GM12878 (cell line): ENCODE data around the gene KLF3. TPM values are rescaled to one million over a fixed set of nuclear protein-coding genes. Genes with fewer than 3 reads are reported as not detected.

ENCODE experiments used
- ATF3 ChIP-seq: IDR thresholded peaks from 2 replicates; pipeline ENCODE4 v1.6.1; 2011; ENCODE audit warnings: low read depth, mild to moderate bottlenecking, low read length, moderate library complexity, borderline replicate concordance; ENCODE audit errors: extremely low read depth
- ATF7 ChIP-seq: fragments of 450-650 bp; IDR thresholded peaks from 2 replicates; pipeline ENCODE4 v1.6.1; 2016; ENCODE audit warnings: low read depth, mild to moderate bottlenecking
- BHLHE40 ChIP-seq, 2 experiments: fragments of 450-650 bp in 1 of 2; IDR thresholded peaks; 2 replicates each; pipeline ENCODE4 v1.6.1; 2011 to 2017; ENCODE audit warnings: low read depth in 2 of 2, borderline replicate concordance in 1 of 2, improper control_type of control experiment in 1 of 2, low read length in 1 of 2, mild to moderate bottlenecking in 1 of 2
- CBFB ChIP-seq: IDR thresholded peaks from 2 replicates; pipeline ENCODE4 v1.6.1; 2016; ENCODE audit warnings: antibody characterized with exemption, low read depth
- EP300 ChIP-seq, 2 experiments: fragments of 150-350 bp in 1 of 2; IDR thresholded peaks; 2 replicates each; pipeline ENCODE4 v1.6.1; 2011 to 2012; ENCODE audit warnings: low read depth in 2 of 2, low read length in 2 of 2, borderline replicate concordance in 1 of 2, improper control_type of control experiment in 1 of 2, inconsistent platforms in 1 of 2; ENCODE audit not compliant: control insufficient read depth in 1 of 2
- FOXM1 ChIP-seq: IDR thresholded peaks from 2 replicates; pipeline ENCODE4 v1.6.1; 2012; ENCODE audit warnings: low read depth, mild to moderate bottlenecking, inconsistent platforms, low read length, moderate library complexity
- IKZF1 ChIP-seq: fragments of 450-650 bp; conservative IDR thresholded peaks from 2 replicates; pipeline ENCODE4 v1.6.1; 2017; ENCODE audit warnings: antibody characterized with exemption, mild to moderate bottlenecking
- IRF4 ChIP-seq: IDR thresholded peaks from 2 replicates; pipeline ENCODE4 v1.6.1; 2011; ENCODE audit warnings: low read depth, low read length
- MEF2A ChIP-seq: IDR thresholded peaks from 2 replicates; pipeline ENCODE4 v1.6.1; 2011; ENCODE audit warnings: low read depth, mild to moderate bottlenecking, low read length, moderate library complexity; ENCODE audit not compliant: insufficient read depth
- MXI1 ChIP-seq: fragments of 150-350 bp; IDR thresholded peaks from 2 replicates; pipeline ENCODE4 v1.6.1; 2011; ENCODE audit warnings: low read depth, mild to moderate bottlenecking, inconsistent platforms, low read length, improper control_type of control experiment
- NFYB ChIP-seq: IDR thresholded peaks from 2 replicates; pipeline ENCODE4 v1.6.1; 2011; ENCODE audit warnings: low read depth, mild to moderate bottlenecking, low read length, improper control_type of control experiment, moderate library complexity; ENCODE audit not compliant: insufficient read depth
- NR2C2 ChIP-seq: IDR thresholded peaks from 2 replicates; pipeline ENCODE4 v1.6.1; 2011; ENCODE audit warnings: borderline replicate concordance, low read depth; ENCODE audit not compliant: control insufficient read depth, insufficient read length
- POLR2A ChIP-seq: IDR thresholded peaks from 2 replicates; pipeline ENCODE4 v1.6.1; 2011; ENCODE audit warnings: low read depth, mild to moderate bottlenecking, low read length
- RAD51 ChIP-seq: fragments of 450-650 bp; IDR thresholded peaks from 2 replicates; pipeline ENCODE4 v1.6.1; 2016; ENCODE audit warnings: moderate library complexity, mild to moderate bottlenecking, inconsistent platforms
- RELB ChIP-seq: fragments of 450-650 bp; IDR thresholded peaks from 2 replicates; pipeline ENCODE4 v1.6.1; 2017; ENCODE audit warnings: low read depth, mild to moderate bottlenecking, moderate library complexity
- RUNX3 ChIP-seq: IDR thresholded peaks from 2 replicates; pipeline ENCODE4 v1.6.1; 2012; ENCODE audit warnings: low read length, inconsistent platforms
- SIN3A ChIP-seq: IDR thresholded peaks from 2 replicates; pipeline ENCODE4 v1.6.1; 2012; ENCODE audit warnings: low read depth, low read length, improper control_type of control experiment
- SPI1 ChIP-seq: IDR thresholded peaks from 2 replicates; pipeline ENCODE4 v1.6.1; 2011; ENCODE audit warnings: low read depth, mild to moderate bottlenecking, low read length, moderate library complexity, borderline replicate concordance; ENCODE audit not compliant: insufficient read depth
- SREBF1 ChIP-seq: IDR thresholded peaks from 2 replicates; pipeline ENCODE4 v1.6.1; 2012; ENCODE audit warnings: mild to moderate bottlenecking, low read length
- TARDBP ChIP-seq: IDR thresholded peaks from 2 replicates; pipeline ENCODE4 v1.6.1; 2016; ENCODE audit warnings: borderline replicate concordance
- TCF12 ChIP-seq: IDR thresholded peaks from 2 replicates; pipeline ENCODE4 v1.6.1; 2011; ENCODE audit warnings: low read depth, mild to moderate bottlenecking, low read length
- ZNF384 ChIP-seq: IDR thresholded peaks from 2 replicates; pipeline ENCODE4 v1.6.1; 2012; ENCODE audit warnings: low read depth, mild to moderate bottlenecking, low read length, improper control_type of control experiment, borderline replicate concordance
- polyA plus RNA-seq, 11 experiments: library from polyadenylated mRNA; depleted of rRNA in 4 of 11; unstranded in 6 of 11; stranded (reverse) in 5 of 11; fragments of >200 nt; fragmentation: Nextera tagmentation in 4 of 11; fragmentation: Illumina TruSeq in 1 of 11; extraction: Ambion mirVana in 4 of 11; extraction: Trizol in 1 of 11; gene quantifications; 1 replicate in 1 of 11; 2 replicates in 10 of 11; pipeline versions ENCODE4 v1.2.1 to v1.2.3, GENCODE V29; 2011 to 2016; ENCODE audit warnings: inconsistent platforms in 2 of 11, missing spikeins in 2 of 11, low read depth in 1 of 11
- total RNA-seq, 4 experiments: library from RNA; depleted of rRNA in 3 of 4; stranded (reverse); fragments of >200 nt in 3 of 4; fragmentation: Illumina TruSeq in 1 of 4; extraction: Trizol in 1 of 4; gene quantifications; 2 replicates each; pipeline versions ENCODE4 v1.2.1 to v1.2.3, GENCODE V29; 2013 to 2021
- TF ChIP-seq, protein P1 (sequence below): IDR thresholded peaks from 2 replicates; pipeline ENCODE4 v1.6.1; 2011; ENCODE audit warnings: mild to moderate bottlenecking, low read depth, low read length, moderate library complexity; ENCODE audit not compliant: insufficient replicate concordance
- TF ChIP-seq, protein P2 (sequence below): IDR thresholded peaks from 2 replicates; pipeline ENCODE4 v1.6.1; 2011; ENCODE audit warnings: borderline replicate concordance, low read depth, mild to moderate bottlenecking, moderate library complexity, low read length; ENCODE audit not compliant: insufficient read depth, poor library complexity, severe bottlenecking

Gene KLF3
- total and polyA plus RNA-seq, 10 of the 15 experiments (the other 5 are each of a cell fraction or from before 2014, with no cell fraction given) = 1.4 to 5.8 (median 2.1) TPM

- TF ChIP-seq MEF2A (peak; percentile 90), SREBF1 (no peak), RELB (peak; percentile 96), CBFB (peak; percentile 98), TCF12 (0 out of 2 replicates have a peak, but pooled peaks have one; percentile 69), IRF4 (peak; percentile 66; the same call in 1 of the 2 replicates), ATF3 (no peak), NR2C2 (no peak), FOXM1 (peak; percentile 99), MXI1 (peak; percentile 77), ZNF384 (no peak), IKZF1 (peak; percentile 97), RAD51 (peak; percentile 90), SIN3A (no peak), TARDBP (peak; percentile 55; the same call in 1 of the 2 replicates), RUNX3 (peak; percentile 95), POLR2A (no peak), BHLHE40 (IDR thresholded peaks at IDR 0.05; ENCODE audit: borderline replicate concordance in 1 of 2, low read depth in 2 of 2, low read length in 1 of 2) (peak; percentile 99), ATF7 (peak; percentile 84), NFYB (no peak), SPI1 (peak; percentile 25; the same call in 1 of the 2 replicates), EP300 (IDR thresholded peaks at IDR 0.05; ENCODE audit: borderline replicate concordance in 1 of 2, control insufficient read depth in 1 of 2, low read depth in 2 of 2, low read length in 2 of 2) (peak; percentile 75 to 91; a peak in 3 of 4 replicates)
- TF ChIP-seq, protein P1, sequence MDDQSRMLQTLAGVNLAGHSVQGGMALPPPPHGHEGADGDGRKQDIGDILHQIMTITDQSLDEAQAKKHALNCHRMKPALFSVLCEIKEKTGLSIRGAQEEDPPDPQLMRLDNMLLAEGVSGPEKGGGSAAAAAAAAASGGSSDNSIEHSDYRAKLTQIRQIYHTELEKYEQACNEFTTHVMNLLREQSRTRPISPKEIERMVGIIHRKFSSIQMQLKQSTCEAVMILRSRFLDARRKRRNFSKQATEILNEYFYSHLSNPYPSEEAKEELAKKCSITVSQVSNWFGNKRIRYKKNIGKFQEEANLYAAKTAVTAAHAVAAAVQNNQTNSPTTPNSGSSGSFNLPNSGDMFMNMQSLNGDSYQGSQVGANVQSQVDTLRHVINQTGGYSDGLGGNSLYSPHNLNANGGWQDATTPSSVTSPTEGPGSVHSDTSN = no peak
- TF ChIP-seq, protein P2, sequence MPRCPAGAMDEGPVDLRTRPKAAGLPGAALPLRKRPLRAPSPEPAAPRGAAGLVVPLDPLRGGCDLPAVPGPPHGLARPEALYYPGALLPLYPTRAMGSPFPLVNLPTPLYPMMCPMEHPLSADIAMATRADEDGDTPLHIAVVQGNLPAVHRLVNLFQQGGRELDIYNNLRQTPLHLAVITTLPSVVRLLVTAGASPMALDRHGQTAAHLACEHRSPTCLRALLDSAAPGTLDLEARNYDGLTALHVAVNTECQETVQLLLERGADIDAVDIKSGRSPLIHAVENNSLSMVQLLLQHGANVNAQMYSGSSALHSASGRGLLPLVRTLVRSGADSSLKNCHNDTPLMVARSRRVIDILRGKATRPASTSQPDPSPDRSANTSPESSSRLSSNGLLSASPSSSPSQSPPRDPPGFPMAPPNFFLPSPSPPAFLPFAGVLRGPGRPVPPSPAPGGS = peak; percentile 91
These were observed 67.0 kb downstream of the KLF3 start (continued) for GRCh38 chr4:38730830-38731646.
